Measurements from ENCODE around the gene PMPCA.

The PMPCA gene

DNA sequence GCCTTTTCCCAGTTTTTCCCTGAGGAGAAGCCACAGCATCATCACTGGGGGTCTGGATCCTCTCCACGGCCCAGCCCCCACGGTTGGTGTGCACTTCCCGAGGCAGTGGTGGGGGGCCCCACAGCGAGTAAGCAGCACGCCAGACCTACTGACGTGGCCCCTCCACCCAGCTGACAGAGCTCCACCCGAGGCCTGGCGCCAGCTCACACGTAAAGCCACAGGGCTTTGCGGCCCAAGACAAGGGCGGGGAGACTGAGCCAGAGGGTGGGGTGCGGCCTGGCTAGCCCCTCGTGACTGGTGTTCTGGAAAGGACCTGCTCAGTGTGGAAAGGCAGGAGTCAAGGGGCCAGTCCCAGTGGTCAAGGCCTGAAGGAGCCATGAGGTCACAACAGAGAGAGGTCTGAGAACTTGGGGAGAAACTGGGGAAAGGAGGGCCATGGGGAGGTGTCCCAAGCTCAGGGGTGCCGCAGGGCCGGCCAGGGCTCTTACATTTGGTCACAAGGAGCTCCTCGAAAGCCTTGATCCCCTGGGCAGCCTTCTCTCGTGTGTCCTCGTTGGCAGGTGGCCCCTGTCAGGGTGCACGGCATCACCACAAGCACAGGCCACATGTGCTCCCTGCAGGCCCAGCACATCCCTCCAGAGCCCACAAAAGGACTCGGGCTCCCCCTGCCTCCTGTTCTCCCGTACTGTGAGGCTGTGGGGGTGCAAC, 16.0 kb upstream of the PMPCA start:
- H3K9me3 ChIP-seq (ENCODE audit: insufficient read depth, low read depth, low read length) = no peaks in the 10 kb centered on the region
- peaks cover 12% of the 10 kb centered on the region for H3K4me1 ChIP-seq (ENCODE audit: insufficient read depth, low read length, poor library complexity, severe bottlenecking)
- no peaks in the 10 kb centered on the region for H3F3A ChIP-seq (ENCODE audit: low read depth)
- TF ChIP-seq EZH2phosphoT487 (IDR thresholded peaks at IDR 0.05; ENCODE audit: borderline replicate concordance) = no peak
- TF ChIP-seq, protein P1, sequence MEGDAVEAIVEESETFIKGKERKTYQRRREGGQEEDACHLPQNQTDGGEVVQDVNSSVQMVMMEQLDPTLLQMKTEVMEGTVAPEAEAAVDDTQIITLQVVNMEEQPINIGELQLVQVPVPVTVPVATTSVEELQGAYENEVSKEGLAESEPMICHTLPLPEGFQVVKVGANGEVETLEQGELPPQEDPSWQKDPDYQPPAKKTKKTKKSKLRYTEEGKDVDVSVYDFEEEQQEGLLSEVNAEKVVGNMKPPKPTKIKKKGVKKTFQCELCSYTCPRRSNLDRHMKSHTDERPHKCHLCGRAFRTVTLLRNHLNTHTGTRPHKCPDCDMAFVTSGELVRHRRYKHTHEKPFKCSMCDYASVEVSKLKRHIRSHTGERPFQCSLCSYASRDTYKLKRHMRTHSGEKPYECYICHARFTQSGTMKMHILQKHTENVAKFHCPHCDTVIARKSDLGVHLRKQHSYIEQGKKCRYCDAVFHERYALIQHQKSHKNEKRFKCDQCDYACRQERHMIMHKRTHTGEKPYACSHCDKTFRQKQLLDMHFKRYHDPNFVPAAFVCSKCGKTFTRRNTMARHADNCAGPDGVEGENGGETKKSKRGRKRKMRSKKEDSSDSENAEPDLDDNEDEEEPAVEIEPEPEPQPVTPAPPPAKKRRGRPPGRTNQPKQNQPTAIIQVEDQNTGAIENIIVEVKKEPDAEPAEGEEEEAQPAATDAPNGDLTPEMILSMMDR (conservative IDR thresholded peaks at IDR 0.05; ENCODE audit: low read length) = no peak
- H3K79me2 ChIP-seq (ENCODE audit: insufficient read depth, low read length) = peaks cover 22% of the 10 kb centered on the region
- H3K27me3 ChIP-seq (ENCODE audit: insufficient read depth, low read length, poor library complexity, severe bottlenecking) = no peaks in the 10 kb centered on the region
- no peak overlapping the region for H2AFZ ChIP-seq (ENCODE audit: low read length)
- no peak overlapping the region for H3K4me3 ChIP-seq (ENCODE audit: low read length, poor library complexity, severe bottlenecking)
- H3K9me2 ChIP-seq (replicated peaks; ENCODE audit: low read depth, low read length) = no peaks in the 10 kb centered on the region
- H3K9ac ChIP-seq (ENCODE audit: low read depth, low read length, poor library complexity, severe bottlenecking) = no peak overlapping the region
- peaks cover 39% of the 10 kb centered on the region; the same call in 1 of the 2 replicates for H3K36me3 ChIP-seq (ENCODE audit: insufficient read depth, low read length)
- no peak overlapping the region for H3K4me2 ChIP-seq (ENCODE audit: low read depth, low read length, poor library complexity, severe bottlenecking)
- H4K20me1 ChIP-seq (ENCODE audit: insufficient read depth, low read length, poor library complexity, severe bottlenecking) = peaks cover 16% of the 10 kb centered on the region

DNA sequence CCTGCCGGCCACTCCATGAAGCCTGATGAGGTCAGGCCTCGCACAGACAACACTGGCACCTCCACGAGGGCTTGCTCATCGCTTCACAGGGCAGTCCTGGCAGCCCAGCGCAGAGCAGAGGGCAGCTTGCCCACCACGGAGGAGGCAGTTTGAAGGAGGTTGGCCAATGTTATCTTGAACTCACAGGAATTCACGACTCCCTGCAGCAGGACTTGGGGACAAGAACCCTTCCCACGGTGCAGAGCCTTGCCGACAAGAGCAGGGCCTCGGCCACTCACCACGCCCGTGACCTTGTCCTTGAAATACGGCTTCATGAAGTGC, 15.5 kb upstream of the PMPCA start:
- no peak overlapping the region for H3K4me2 ChIP-seq (ENCODE audit: low read depth, low read length, poor library complexity, severe bottlenecking)
- H3K9me2 ChIP-seq (replicated peaks; ENCODE audit: low read depth, low read length) = no peaks in the 10 kb centered on the region
- H3K36me3 ChIP-seq (ENCODE audit: insufficient read depth, low read length) = peaks cover 39% of the 10 kb centered on the region; the same call in 1 of the 2 replicates
- no peak overlapping the region for H2AFZ ChIP-seq (ENCODE audit: low read length)
- TF ChIP-seq, protein P1 (conservative IDR thresholded peaks at IDR 0.05; ENCODE audit: low read length) = no peak
- TF ChIP-seq EZH2phosphoT487 (IDR thresholded peaks at IDR 0.05; ENCODE audit: borderline replicate concordance) = no peak
- peaks cover 12% of the 10 kb centered on the region for H3K4me1 ChIP-seq (ENCODE audit: insufficient read depth, low read length, poor library complexity, severe bottlenecking)
- H3K79me2 ChIP-seq (ENCODE audit: insufficient read depth, low read length) = peaks cover 27% of the 10 kb centered on the region
- no peak overlapping the region for H3K4me3 ChIP-seq (ENCODE audit: low read length, poor library complexity, severe bottlenecking)
- no peak overlapping the region for H3K9ac ChIP-seq (ENCODE audit: low read depth, low read length, poor library complexity, severe bottlenecking)
- H4K20me1 ChIP-seq (ENCODE audit: insufficient read depth, low read length, poor library complexity, severe bottlenecking) = peaks cover 21% of the 10 kb centered on the region
- H3K27me3 ChIP-seq (ENCODE audit: insufficient read depth, low read length, poor library complexity, severe bottlenecking) = no peaks in the 10 kb centered on the region
- H3K9me3 ChIP-seq (ENCODE audit: insufficient read depth, low read depth, low read length) = no peaks in the 10 kb centered on the region
- no peaks in the 10 kb centered on the region for H3F3A ChIP-seq (ENCODE audit: low read depth)

DNA sequence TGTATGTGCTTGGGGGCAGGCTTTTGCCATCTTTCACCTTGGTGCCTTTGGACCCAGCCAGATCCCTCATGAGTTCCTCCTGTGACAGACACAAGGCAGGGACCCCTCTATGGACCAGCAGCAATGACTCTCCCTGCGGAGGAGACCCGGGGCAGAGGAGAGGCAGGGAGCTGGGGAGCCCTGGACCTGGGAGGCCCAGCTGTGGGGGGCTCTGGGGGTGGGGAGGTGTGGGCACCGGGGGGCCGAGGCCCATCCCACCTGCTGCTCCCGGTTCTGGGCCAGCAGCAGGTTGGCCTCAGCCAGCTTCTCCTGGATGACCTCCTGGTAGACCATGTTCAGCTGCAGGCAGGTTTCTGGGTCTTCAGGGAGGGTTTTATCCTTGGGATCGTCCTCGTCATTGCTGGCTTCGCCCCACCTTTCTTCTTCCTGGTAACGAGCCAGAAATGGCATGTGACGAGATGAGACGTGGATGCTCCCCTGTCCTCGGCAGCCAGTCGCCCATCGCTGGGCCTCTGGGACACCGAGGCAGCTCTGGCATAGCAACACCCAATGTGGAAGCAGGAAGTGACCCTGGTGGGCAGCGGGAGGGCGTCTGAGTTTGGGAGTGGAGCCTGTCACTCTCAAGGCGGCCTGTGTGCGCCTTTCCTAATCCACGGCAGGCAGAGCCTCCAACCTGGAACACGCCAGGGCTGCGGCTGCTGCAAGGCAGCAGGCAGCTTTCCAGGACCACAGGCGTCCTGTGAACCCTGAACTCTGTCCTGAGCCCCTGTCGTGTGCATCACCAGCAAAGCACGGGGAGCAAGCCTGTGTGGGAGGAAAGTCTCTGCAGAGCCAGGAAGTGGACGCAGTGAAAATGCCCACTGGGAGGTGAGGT, 14.9 kb upstream of the PMPCA start:
- H3K9ac ChIP-seq (ENCODE audit: low read depth, low read length, poor library complexity, severe bottlenecking) = no peak overlapping the region
- peaks cover 17% of the 10 kb centered on the region for H3K4me1 ChIP-seq (ENCODE audit: insufficient read depth, low read length, poor library complexity, severe bottlenecking)
- H3K4me2 ChIP-seq (ENCODE audit: low read depth, low read length, poor library complexity, severe bottlenecking) = no peak overlapping the region
- H3K4me3 ChIP-seq (ENCODE audit: low read length, poor library complexity, severe bottlenecking) = no peak overlapping the region
- H3K9me2 ChIP-seq (replicated peaks; ENCODE audit: low read depth, low read length) = no peaks in the 10 kb centered on the region
- peaks cover 39% of the 10 kb centered on the region; the same call in 1 of the 2 replicates for H3K36me3 ChIP-seq (ENCODE audit: insufficient read depth, low read length)
- TF ChIP-seq, protein P1 (conservative IDR thresholded peaks at IDR 0.05; ENCODE audit: low read length) = no peak
- no peak for TF ChIP-seq EZH2phosphoT487 (IDR thresholded peaks at IDR 0.05; ENCODE audit: borderline replicate concordance)
- H4K20me1 ChIP-seq (ENCODE audit: insufficient read depth, low read length, poor library complexity, severe bottlenecking) = peaks cover 21% of the 10 kb centered on the region
- no peaks in the 10 kb centered on the region for H3F3A ChIP-seq (ENCODE audit: low read depth)
- H3K9me3 ChIP-seq (ENCODE audit: insufficient read depth, low read depth, low read length) = no peaks in the 10 kb centered on the region
- H3K79me2 ChIP-seq (ENCODE audit: insufficient read depth, low read length) = peaks cover 27% of the 10 kb centered on the region
- H2AFZ ChIP-seq (ENCODE audit: low read length) = no peak overlapping the region
- H3K27me3 ChIP-seq (ENCODE audit: insufficient read depth, low read length, poor library complexity, severe bottlenecking) = no peaks in the 10 kb centered on the region

Measured in Loucy (cell line).